ENCODE data around the gene SMIM41.

The SMIM41 gene

DNA sequence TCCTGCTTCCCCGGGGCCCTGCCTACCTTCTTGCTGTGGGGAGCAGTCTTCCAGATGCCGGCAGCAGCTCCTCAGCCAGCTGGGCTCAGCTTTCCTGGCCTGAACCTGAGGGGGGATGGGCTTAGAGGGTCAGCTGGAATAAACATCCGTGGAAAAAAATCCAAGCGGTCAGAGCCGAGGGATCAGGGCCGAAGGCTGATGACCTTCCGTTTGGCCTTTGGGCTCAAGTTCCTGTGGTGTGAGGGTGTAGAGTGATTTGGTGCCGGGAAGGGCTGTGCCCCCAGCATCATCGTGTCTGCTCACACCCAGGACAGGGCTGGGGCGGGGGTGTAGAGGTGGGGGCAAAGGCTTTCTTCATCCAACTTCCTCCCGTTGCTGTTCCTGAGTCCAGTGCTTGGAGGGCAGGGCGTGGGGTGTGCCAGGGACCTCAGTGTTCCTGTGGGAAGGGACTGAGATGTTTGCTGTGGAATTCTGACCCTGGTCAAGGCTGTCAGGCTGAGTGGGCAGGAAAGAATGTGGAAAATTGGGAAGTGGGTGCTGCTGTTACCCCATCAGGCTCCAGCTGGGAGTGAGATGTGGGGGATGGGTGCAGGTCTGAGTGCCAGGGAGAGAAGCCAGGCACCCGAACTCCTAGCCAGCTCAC is 2.6 kb downstream of the SMIM41 start:
- TF ChIP-seq GATA3 (IDR thresholded peaks at IDR 0.05; ENCODE audit: low read depth, low read length), result no peak
- no peak for TF ChIP-seq GATA2 (IDR thresholded peaks at IDR 0.05; ENCODE audit: low read depth, low read length)

DNA sequence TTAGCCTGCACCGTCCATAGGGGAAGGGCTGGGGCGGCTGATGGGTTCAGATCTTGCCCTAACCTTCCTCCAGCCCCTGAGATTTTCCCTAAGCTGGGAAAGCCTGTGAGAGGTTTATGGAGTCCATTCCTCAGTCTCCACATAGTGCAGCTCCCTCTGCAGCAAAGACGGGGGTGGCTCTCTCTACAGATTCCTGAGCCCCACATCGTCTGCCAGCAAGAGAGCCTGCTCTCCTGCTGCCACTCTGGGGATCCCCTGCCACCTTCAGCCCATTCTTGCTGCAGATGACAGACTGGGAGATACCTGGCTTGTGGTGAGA is 3.1 kb downstream of the SMIM41 start:
- TF ChIP-seq GATA3 (IDR thresholded peaks at IDR 0.05; ENCODE audit: low read depth, low read length), result no peak
- no peak for TF ChIP-seq GATA2 (IDR thresholded peaks at IDR 0.05; ENCODE audit: low read depth, low read length)

DNA sequence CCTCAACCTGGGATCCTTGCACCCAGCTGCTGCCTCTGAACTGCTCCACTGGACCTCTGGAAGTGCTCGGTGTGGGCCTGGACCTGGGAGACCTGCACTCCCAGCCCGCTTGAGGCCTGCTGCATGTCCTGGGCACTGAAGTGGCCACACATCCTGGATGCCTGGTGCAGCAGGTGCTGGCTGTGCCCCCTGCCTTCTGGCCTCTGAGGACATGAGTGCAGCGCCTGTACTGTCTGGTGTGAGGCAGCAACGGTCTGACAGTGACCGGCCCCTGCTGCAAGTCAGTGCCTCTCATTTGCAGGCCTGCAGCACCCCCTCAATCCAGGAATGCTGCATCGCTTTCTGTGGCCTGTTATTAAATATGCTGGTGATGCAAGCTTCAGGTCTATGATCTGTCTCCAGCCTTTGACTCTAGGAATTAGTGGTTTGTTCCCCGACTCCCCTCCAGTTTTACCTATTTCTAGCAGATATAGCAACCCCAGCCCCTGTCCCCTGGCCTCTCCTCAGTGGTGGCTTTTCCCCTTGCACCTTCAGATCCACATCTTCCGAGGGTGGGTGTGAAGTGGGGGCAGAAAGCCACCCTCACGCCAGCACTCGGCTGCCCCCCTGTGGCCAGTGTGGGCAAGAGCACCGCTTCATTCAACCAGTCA is 3.6 kb downstream of the SMIM41 start:
- TF ChIP-seq GATA2 (IDR thresholded peaks at IDR 0.05; ENCODE audit: low read depth, low read length) (no peak), GATA3 (IDR thresholded peaks at IDR 0.05; ENCODE audit: low read depth, low read length) (no peak)

DNA sequence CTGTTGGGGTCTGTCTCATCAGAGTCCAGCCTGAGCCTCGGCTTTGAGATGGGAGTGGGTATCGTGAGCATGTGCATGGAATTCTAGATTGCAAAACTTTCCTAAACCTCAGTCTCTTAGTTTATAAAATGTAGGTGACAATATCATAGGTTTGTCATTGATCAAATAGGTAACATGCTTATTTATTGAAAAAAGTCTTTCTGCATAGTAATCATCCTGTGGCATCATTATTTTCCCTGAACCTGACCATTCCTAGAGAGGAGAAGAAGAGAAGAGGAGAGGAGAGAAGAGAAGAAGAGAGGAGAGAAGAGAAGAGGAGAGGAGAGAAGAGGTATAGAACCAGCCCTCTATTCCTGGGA is 4.1 kb downstream of the SMIM41 start:
- TF ChIP-seq GATA3 (IDR thresholded peaks at IDR 0.05; ENCODE audit: low read depth, low read length) (no peak), GATA2 (IDR thresholded peaks at IDR 0.05; ENCODE audit: low read depth, low read length) (no peak)

DNA sequence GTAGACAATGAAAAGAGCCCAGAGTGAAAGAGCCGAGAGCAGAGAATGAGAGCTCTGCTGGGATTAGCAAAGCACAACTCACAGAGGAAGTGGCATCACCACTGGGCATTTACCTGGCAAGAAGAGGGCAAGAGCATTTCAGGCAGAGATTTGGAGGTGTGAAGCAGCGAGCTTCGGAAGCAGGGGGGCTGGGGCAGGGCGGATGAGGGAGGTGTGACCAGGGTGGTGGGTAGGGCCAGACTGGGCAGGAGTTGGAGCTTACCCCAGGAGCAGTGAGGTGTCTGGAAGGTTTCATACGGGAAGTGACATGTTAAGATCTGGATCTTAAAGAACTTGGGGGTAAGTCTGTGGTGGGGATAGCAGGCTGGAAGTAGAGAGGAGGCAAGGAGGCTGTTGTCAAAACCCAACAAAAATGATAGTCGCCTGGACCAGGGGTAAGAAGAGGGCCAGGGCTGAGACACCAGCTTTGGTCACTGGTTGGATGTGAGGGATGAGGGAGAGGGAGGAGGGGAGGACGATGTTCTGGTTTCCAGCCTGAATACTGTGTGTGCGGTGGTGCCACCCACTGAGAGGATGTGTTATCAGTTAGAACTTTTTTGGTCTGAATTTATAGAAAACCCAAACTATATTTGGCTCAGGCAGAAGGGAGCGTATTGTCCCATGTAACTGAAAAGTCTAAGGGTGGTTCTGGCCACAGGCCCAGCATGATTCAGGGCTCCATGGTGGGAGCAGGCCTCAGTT is 5.2 kb downstream of the SMIM41 start:
- TF ChIP-seq GATA2 (IDR thresholded peaks at IDR 0.05; ENCODE audit: low read depth, low read length) (no peak), GATA3 (IDR thresholded peaks at IDR 0.05; ENCODE audit: low read depth, low read length) (no peak)

DNA sequence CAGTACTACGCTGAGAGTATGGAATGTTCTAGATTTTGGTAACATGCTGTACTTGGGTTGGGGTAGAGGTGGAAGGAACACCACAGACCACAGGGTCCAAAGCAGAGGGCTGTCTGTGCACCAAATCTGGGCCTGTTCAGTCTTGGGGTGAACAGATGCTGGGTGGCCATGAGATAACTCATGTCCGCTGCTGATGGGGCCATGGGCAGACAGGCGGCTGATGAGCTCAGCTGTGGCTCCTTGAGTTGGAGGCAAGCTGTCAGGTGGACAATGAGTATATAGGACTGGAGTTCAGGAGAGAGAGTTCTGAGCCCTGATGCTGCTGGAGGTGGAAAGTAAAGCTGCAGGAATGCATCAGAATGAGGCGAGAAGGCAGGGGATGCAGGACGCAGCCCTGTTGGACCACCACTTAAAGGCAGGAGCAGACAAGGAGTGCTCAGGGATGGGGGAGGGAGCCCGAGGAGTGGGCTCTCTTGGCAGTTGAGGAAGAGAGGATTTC is 6.2 kb downstream of the SMIM41 start:
- no peak for TF ChIP-seq GATA3 (IDR thresholded peaks at IDR 0.05; ENCODE audit: low read depth, low read length)
- no peak for TF ChIP-seq GATA2 (IDR thresholded peaks at IDR 0.05; ENCODE audit: low read depth, low read length)

DNA sequence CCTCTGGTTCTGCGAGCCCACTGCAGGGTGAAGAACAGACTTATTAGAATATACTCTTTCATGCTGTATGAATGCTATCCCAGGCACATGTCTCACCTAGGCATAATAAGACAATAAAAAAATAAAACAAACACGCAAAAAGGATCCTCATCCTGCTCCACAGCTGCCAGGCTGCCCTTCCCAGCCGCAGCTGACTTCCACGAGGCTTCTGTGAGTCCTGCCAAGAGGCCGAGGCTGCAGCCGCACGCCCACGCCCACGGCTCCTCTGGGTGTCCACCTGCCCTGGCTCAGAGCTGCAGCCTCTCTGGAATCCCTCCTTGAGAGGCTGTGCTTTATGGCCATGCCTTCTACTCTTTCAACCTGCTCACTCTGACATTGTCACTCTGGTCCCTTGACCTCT is 6.9 kb downstream of the SMIM41 start:
- TF ChIP-seq GATA2 (IDR thresholded peaks at IDR 0.05; ENCODE audit: low read depth, low read length) (no peak), GATA3 (IDR thresholded peaks at IDR 0.05; ENCODE audit: low read depth, low read length) (no peak)

DNA sequence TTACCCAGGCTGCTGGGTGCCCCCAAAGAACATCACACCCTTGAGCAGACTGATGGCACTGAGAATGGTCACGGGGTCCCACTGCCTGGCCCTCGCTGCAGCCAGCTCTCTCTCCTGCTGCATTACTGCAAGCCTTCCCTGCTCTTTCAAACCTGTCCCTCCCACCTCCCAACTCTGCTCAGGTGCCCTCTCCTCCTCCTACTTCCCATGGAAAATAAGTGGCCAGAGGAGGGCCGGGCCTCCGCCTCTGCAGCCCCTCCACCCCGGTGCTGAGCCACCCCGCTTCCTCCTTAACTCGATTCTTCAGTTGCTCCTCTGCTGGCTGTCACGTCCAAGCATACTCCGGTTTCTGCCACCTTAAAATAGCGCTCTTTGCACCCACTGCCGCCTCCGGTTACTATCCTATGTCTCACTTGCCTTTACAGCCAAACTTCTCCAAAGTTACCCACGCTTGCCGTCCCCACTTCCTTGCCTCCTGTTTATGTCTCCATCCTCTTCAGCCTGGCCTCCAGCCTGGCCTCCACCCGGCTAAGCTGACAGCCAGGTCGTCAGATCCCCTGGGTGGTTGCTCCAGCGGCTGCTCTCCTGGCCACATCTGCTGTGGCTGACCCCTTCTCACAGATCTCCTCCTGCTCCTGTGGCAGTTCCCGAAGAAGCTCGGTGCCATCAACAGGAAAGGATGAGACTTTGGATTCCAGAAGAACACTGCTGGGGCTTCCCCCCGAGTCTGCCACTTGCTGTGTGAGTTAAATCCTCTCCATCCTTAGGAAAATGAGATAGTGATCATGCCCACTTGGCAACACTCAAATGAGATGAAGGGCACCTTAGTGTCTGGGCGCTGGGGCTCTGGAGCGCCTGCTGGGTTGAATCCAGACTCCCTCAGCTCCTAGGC is 7.7 kb downstream of the SMIM41 start:
- no peak for TF ChIP-seq GATA3 (IDR thresholded peaks at IDR 0.05; ENCODE audit: low read depth, low read length)
- no peak for TF ChIP-seq GATA2 (IDR thresholded peaks at IDR 0.05; ENCODE audit: low read depth, low read length)

DNA sequence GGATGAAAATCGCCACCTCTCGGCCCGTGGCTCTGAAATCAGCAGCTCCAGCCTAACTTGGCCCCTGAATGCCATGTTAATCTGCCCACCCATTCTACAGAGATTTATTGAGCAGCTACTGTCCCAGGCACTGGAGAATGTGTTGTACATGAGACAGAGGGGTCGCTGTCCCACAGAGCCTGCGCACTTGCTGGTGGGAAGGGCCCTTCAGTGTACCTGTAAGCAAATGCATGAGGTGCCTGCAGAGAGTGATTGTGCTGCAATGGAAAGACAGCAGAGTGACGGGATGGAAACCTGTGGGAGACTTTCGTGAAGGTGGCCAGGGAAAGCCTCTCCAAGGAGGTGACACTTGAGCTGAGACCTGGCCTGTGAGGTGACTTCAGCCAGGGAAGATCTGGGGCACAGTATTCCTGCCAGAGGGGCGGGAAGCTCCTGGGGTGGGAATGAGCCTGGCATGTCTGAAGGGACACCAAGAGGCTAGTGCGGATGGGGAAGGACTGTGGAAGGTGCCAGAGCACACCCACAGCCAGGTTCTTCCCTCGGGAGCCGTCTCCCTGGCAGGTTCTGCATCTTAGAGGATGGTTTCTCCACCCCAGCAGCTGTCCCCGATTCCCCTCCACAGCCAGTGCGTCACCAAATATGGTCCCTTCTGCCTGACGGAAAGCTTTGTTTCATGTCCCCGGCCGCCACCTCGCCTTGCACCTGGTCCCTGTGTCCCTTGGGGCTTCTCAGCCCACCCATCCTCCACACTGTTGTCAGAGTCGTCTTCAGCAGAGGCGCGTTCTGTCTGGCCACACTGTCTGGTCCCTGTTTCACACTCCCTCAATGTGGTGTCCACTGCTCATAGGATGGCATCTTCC is 8.7 kb downstream of the SMIM41 start:
- TF ChIP-seq GATA3 (IDR thresholded peaks at IDR 0.05; ENCODE audit: low read depth, low read length) (no peak), GATA2 (IDR thresholded peaks at IDR 0.05; ENCODE audit: low read depth, low read length) (no peak)

DNA sequence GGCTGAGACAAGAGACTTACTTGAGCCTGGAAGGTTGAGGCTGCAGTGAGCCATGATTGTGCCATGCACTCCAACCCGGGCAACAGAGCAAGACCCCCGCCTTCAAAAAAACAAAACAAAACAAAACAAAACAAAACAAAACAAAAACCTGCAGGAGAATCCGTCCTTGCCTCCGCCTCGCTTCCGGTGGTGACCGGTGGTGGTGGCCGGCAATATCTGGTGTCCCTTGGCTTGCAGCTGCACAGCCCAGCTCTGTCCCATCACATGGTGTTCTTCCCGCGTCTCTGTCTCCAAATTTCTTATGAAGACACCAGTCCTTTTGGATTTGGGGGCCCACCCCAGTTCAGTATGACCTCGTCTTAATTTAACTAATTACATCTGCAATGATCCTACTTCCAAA is 10.0 kb downstream of the SMIM41 start:
- no peak for TF ChIP-seq GATA2 (IDR thresholded peaks at IDR 0.05; ENCODE audit: low read depth, low read length)
- TF ChIP-seq GATA3 (IDR thresholded peaks at IDR 0.05; ENCODE audit: low read depth, low read length), result no peak

DNA sequence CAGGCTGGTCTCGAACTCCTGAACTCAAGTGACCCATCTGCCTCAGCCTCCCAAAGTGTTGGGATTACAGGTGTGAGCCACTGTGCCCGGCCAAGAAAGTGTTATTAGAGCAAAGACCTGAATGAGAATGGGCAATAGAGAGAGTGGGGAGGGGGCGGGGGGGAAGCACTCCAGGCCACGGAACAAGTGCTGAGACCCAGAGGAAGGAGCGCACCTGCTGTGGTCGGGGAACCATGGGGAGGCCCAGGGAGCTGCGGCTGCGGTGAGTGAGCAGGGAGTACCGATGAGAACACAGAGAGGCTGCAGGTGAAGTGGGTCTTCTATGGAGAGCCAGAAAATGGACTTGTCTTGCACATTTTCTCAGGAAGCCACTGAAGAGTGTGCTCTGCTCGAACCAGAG is 10.8 kb downstream of the SMIM41 start:
- no peak for TF ChIP-seq GATA3 (IDR thresholded peaks at IDR 0.05; ENCODE audit: low read depth, low read length)
- TF ChIP-seq GATA2 (IDR thresholded peaks at IDR 0.05; ENCODE audit: low read depth, low read length), result no peak

DNA sequence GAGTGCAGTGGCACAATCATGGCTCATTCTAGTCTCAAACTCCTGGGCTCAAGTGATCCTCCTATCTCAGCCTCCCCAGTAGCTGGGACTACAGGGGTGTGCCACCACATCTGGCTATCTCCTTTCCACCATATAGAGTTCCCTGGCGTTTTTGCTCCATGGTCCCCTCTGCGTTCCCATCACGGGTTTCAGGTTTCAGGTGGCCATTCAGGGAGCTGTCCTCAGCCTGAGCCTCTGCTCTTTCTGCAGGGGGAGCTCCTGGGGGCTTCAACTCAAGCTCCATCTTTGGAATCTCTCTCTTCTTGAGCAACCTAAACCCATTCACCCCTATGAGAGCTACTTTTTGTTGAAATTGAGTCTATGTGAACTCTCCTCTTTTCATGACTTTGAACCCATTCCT is 11.6 kb downstream of the SMIM41 start:
- TF ChIP-seq GATA2 (IDR thresholded peaks at IDR 0.05; ENCODE audit: low read depth, low read length), result no peak
- TF ChIP-seq GATA3 (IDR thresholded peaks at IDR 0.05; ENCODE audit: low read depth, low read length), result no peak

DNA sequence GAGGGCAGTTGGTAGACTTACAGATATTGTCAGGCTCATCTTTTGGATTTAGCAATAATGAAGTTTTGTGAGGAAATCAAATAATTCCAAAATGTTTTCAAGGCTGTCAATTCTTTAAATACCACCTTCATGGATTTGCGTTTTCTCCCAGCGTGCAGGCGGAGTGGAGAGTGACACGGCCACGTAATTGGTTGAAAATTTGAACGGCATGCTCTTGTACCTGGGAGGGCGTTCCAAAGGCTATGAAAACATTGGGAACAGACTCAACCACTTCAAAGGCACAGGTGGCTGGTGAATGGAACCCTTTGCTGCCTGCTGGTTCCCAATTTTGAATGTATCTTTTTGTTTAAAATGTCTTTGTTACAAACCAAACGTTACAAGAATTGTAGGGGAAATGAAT is 12.4 kb downstream of the SMIM41 start:
- TF ChIP-seq GATA2 (IDR thresholded peaks at IDR 0.05; ENCODE audit: low read depth, low read length) (no peak), GATA3 (IDR thresholded peaks at IDR 0.05; ENCODE audit: low read depth, low read length) (no peak)
